Upper lobe of left lung (tissue), 6 donors: ENCODE measurements around the gene PCK2. TPM values are rescaled to one million over a fixed set of nuclear protein-coding genes. Genes with fewer than 3 reads are reported as not detected.
"Not testable (repeated sequence)": the region's sequence is repeated elsewhere in the genome, so short reads cannot be mapped to it uniquely, and the experiment has no call there.

Experiments
- ATAC-seq, 2 donors: fragments of 200-7000 bp; cut with Tn5 transposase; one replicate each; pipeline ENCODE4 v1.9.1; 2022; ENCODE audit warnings: mild to moderate bottlenecking in 2 of 2, moderate library complexity in 2 of 2; ENCODE audit not compliant: low FRiP score in 2 of 2
- DNase-seq, 2 donors: peaks; one replicate each; pipeline ENCODE4 v3.0.0-alpha.2; 2019 to 2020
- H3K27ac ChIP-seq, 4 donors: fragments of 200-600 bp; sonication (generic); one replicate each; pipeline ENCODE4 v1.5.1; 2016 to 2019
- H3K27me3 ChIP-seq, 4 donors: fragments of 200-600 bp; sonication (generic); one replicate each; pipeline ENCODE4 v1.5.1; 2017 to 2019
- H3K36me3 ChIP-seq, 4 donors: fragments of 200-600 bp; sonication (generic); one replicate each; pipeline ENCODE4 v1.5.1; 2016 to 2019
- H3K4me1 ChIP-seq, 4 donors: fragments of 200-600 bp; sonication (generic); one replicate each; pipeline ENCODE4 v1.5.1; 2018 to 2019
- H3K4me3 ChIP-seq, 4 donors: fragments of 200-600 bp; sonication (generic); one replicate each; pipeline ENCODE4 v1.5.1; 2017 to 2019; ENCODE audit warnings: mild to moderate bottlenecking in 2 of 4, moderate library complexity in 1 of 4
- H3K9me3 ChIP-seq, 4 donors: fragments of 200-600 bp; sonication (generic); one replicate each; pipeline ENCODE4 v1.5.1; 2018 to 2019
- EP300 ChIP-seq, 4 donors: sonication (generic); formaldehyde crosslinking; IDR thresholded peaks; one replicate each; pipeline ENCODE4 v1.5.1; 2017; ENCODE audit warnings: antibody characterized with exemption in 4 of 4, control low read depth in 2 of 4
- POLR2A ChIP-seq, 4 donors: fragments of 450-650 bp; IDR thresholded peaks; one replicate each; pipeline ENCODE4 v1.5.1; 2016 to 2017; ENCODE audit warnings: antibody characterized with exemption in 4 of 4, mild to moderate bottlenecking in 2 of 4
- POLR2AphosphoS5 ChIP-seq, 2 donors: sonication (generic); formaldehyde crosslinking; IDR thresholded peaks; one replicate each; pipeline ENCODE4 v1.5.1; 2017; ENCODE audit warnings: antibody characterized with exemption in 2 of 2
- WGBS, 2 donors: methylation state at CpG; one replicate each; pipeline ENCODE4 v1.1.5; 2017 to 2018; 5-methylcytosine and 5-hydroxymethylcytosine counted together
- total RNA-seq, 6 donors: library from RNA; depleted of rRNA in 4 of 6; stranded (reverse); fragments of >200 nt in 4 of 6; gene quantifications; one replicate each; pipeline versions ENCODE4 v1.1.0 to v1.2.1, GENCODE V29; 2016 to 2021
- TF ChIP-seq, protein P1 (sequence below), 6 experiments: fragments of 450-650 bp in 4 of 6; fragments of 200-600 bp in 2 of 6; sonication (generic) in 2 of 6; IDR thresholded peaks; one replicate each; pipeline ENCODE4 v1.5.1; 2016 to 2019; ENCODE audit warnings: antibody characterized with exemption in 6 of 6
- donor health status: DM: no; HTN: no; CAD: no; lungs with moderate emphysema.
- donor health status: DM: no; HTN: yes; CAD: no; lungs with severe emphysema.

Gene PCK2
- total RNA-seq, result 10 to 100 TPM; 27.2 to 70.3 (median 34.9) TPM

DNA sequence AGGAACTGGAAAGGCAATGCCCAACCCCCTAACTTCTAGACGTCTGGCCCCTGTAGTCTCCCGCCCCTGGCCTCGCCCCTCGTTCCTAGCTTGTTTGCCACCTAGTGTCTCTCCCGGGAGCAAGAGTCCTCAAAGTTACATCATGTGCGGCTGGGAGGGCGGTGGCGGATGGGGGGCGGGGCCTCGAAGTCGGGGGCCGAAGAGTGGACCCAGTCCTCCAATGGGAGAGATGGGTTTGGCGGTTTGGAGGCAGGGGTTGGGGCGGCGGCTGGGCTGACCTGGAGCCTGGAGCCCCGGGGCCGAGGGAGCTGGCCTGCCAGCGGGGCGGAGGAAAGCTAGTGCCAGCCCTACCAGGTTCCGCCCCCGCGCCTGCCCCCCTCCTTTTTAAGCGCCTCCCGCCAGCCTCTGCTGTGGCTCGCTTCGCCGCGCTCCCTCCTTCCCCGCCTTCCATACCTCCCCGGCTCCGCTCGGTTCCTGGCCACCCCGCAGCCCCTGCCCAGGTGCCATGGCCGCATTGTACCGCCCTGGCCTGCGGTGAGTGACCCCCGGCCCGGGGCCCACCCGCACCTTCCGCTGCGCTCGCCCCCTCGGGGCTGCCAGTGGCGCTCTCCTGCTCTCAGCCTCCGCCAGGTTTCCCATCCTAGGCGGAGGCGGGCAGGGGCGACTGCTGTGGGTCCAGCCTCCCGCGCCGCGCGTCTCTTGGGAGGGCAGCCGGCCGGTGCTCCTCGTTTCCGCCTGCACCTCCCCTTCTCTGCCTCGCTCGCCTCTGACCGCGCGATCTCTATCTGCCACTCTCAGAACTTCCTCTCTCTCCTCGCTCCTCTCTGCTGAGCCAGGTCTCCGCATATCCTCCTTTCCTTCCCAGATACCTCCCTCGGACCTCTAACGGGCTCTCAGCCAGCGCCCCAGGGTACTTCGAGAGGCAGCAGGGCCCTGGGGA lies at the start of gene PCK2:
TSS of gene PCK2 (plus strand) at position 411 of the 940 bp plus-strand sequence. CDS start at position 506, 95 bp downstream.
- no peaks in the 10 kb centered on the region for H3K9me3 ChIP-seq
- 0 to 2% methylated on average over 30 to 68 of the region's 68 CpGs for WGBS, 2 donors
- peaks cover 0 to 16% (median 13%) of the 10 kb centered on the region in 4 donors for H3K36me3 ChIP-seq
- H3K4me3 ChIP-seq, result peak within 1 kb of the TSS; percentile 75 to 88 (median 82)
- DNase-seq (peak; percentile 97 to 99), ATAC-seq (peak; percentile 95 to 97)
- H3K27me3 ChIP-seq, result no peaks in the 10 kb centered on the region
- TF ChIP-seq POLR2AphosphoS5 (IDR thresholded peaks at IDR 0.05) (peak; percentile 45 to 63), POLR2A (IDR thresholded peaks at IDR 0.05) (peak in 3 of 4 donors; percentile 50 to 88 (median 69)), EP300 (IDR thresholded peaks at IDR 0.05) (no peak)
- TF ChIP-seq, protein P1, sequence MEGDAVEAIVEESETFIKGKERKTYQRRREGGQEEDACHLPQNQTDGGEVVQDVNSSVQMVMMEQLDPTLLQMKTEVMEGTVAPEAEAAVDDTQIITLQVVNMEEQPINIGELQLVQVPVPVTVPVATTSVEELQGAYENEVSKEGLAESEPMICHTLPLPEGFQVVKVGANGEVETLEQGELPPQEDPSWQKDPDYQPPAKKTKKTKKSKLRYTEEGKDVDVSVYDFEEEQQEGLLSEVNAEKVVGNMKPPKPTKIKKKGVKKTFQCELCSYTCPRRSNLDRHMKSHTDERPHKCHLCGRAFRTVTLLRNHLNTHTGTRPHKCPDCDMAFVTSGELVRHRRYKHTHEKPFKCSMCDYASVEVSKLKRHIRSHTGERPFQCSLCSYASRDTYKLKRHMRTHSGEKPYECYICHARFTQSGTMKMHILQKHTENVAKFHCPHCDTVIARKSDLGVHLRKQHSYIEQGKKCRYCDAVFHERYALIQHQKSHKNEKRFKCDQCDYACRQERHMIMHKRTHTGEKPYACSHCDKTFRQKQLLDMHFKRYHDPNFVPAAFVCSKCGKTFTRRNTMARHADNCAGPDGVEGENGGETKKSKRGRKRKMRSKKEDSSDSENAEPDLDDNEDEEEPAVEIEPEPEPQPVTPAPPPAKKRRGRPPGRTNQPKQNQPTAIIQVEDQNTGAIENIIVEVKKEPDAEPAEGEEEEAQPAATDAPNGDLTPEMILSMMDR (IDR thresholded peaks at IDR 0.05), result peak in 2 of 6 experiments; percentile 42 to 58
- H3K27ac ChIP-seq, result peak within 1 kb of the TSS; percentile 95 to 98 (median 98)
- peaks cover 8 to 43% (median 27%) of the 10 kb centered on the region in 4 donors for H3K4me1 ChIP-seq

DNA sequence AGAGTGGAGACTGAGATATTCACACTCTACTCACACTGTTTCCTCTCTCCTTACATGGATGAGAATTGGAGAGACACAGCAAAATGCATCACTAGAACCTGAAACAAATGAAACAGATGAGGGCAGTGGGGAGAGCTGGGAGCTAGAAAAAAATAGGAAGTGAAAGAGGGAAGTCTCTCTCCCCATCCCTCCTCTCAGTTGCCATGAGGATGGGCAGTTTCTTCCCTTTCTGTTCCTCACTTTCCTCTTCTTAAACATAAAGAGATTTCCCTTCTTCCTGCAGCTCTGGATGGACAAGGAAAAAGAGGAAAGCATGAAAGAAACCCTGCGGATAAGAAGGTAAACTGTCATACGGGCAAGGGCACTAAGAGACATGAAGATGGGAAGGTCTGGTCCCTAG lies 45.1 kb upstream of the PCK2 start:
- H3K36me3 ChIP-seq, H3K27me3 ChIP-seq, H3K27ac ChIP-seq, H3K4me3 ChIP-seq, H3K9me3 ChIP-seq, ATAC-seq, DNase-seq: not testable (repeated sequence)
- H3K4me1 ChIP-seq, result peaks cover 14 to 20% (median 17%) of the 10 kb centered on the region in 4 donors
- 48 to 78% methylated on average over 2 of the region's 2 CpGs for WGBS, 2 donors

DNA sequence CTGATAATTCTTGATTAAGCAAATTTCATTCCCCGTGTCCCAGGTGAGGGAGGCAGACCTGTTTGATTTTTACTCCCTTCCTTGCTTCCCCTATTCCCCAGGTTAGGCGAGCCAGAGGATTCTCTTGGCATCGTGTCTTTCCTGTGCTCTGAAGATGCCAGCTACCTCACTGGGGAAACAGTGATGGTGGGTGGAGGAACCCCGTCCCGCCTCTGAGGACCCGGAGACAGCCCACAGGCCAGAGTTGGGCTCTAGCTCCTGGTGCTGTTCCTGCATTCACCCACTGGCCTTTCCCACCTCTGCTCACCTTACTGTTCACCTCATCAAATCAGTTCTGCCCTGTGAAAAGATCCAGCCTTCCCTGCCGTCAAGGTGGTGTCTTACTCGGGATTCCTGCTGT lies 43.4 kb upstream of the PCK2 start:
- not testable (repeated sequence) for H3K9me3 ChIP-seq, H3K4me3 ChIP-seq, H3K27me3 ChIP-seq, H3K27ac ChIP-seq, ATAC-seq, H3K36me3 ChIP-seq
- 78 to 88% methylated on average over 8 of the region's 8 CpGs for WGBS, 2 donors
- H3K4me1 ChIP-seq, result peaks cover 14 to 20% (median 17%) of the 10 kb centered on the region in 4 donors
- peak in 1 of 2 donors; percentile 10 for DNase-seq

DNA sequence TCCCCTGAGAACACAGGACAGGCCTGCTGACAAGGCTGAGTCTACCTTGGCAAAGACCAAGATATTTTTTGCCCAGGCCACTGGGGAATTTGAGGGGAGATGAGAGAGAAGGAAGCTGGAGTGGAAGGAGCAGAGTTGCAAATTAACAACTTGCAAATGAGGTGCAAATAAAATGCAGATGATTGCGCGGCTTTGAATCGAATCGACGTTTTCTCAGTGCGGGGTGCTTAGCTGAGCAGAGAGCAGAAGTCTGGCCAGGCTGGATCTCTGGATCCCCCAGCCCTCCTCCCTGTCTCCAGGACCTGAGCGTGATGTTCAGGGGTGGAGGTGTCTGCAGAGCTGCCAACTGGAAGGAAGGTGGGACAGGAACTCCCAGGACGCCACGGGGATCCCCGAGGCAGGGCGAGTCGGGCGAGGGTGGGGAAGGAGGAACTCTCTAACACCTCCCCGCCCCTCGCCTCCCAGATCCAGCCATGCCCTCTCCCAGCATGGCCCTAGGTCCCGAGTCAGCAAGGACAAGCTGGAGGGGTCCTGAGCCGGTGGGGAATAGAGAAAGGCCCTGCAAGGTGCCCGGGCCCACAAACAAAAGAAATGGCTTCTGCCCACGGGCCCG lies 42.8 kb upstream of the PCK2 start:
- H3K27ac ChIP-seq, result peak overlapping the region in 2 of 4 donors; percentile 72 to 77
- peaks cover 14 to 20% (median 17%) of the 10 kb centered on the region in 4 donors for H3K4me1 ChIP-seq
- peak in 1 of 2 donors; percentile 42 for DNase-seq
- WGBS, 2 donors, result 35 to 40% methylated on average over 12 to 18 of the region's 20 CpGs
- peak in 1 of 2 donors; percentile 25 for ATAC-seq
- no peaks in the 10 kb centered on the region for H3K36me3 ChIP-seq
- H3K27me3 ChIP-seq, result peaks cover 0 to 1% (median 0%) of the 10 kb centered on the region in 4 donors
- H3K4me3 ChIP-seq, result peak overlapping the region; percentile 62 to 93 (median 71)
- no peaks in the 10 kb centered on the region for H3K9me3 ChIP-seq
- no peak for TF ChIP-seq POLR2AphosphoS5 (IDR thresholded peaks at IDR 0.05)
- TF ChIP-seq POLR2A (IDR thresholded peaks at IDR 0.05), result no peak
- TF ChIP-seq, protein P1 (IDR thresholded peaks at IDR 0.05), result no peak
- TF ChIP-seq EP300 (IDR thresholded peaks at IDR 0.05), result no peak

DNA sequence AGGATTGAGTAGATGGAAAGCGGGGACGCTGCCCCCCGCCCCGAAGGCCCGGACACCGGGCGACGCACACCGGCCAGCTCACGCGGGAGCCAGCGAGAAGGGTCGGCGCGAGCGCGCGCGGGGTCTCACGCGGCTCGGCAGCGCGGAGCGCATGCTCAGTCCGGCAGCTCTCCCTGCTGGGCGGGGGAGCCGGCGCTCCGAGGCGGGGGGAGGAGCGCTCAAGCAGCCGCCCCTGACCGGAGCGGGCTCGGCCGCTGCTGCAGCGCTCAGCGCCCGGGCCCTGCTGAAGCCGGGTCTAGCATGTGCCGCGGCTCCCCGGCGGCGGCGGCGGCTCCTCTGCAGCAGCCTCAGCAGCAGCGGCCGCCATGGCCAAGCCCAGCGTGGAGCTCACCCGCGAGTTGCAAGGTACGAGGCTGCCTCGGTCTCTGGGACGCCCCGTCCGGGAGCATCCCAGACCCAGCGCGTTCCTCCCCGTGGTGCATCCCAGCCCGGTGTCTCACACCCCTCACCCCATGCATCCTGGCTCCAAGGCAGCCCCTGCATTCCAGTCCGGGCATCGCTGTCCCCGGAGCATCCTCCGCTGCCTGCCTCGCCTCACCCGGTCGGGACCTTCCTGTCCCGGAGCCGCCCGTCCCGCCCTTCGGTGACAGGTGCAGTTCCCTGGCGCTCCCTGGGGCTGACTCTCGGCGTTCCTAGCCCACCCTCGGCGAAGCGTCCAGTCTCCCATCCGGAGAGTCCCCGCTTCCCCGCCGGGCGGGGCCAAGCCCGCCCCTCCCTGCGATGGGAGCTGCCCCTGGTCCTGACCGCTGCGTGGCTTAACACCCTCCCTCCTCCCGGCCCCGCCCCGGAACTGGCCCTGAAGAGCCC lies 42.1 kb upstream of the PCK2 start, which contains the start of gene CARMIL3:
TSS of gene CARMIL3 (plus strand) at position 221 of the 867 bp plus-strand sequence. CDS start at position 366, 145 bp downstream.
- H3K36me3 ChIP-seq, result no peaks in the 10 kb centered on the region
- H3K27me3 ChIP-seq, result peaks cover 0 to 1% (median 0%) of the 10 kb centered on the region in 4 donors
- DNase-seq (peak; percentile 82 to 94), ATAC-seq (peak; percentile 84 to 94)
- peak within 1 kb of the TSS in 2 of 4 donors; percentile 72 to 77 for H3K27ac ChIP-seq
- no peaks in the 10 kb centered on the region for H3K9me3 ChIP-seq
- H3K4me1 ChIP-seq, result peaks cover 14 to 20% (median 17%) of the 10 kb centered on the region in 4 donors
- peak within 1 kb of the TSS; percentile 62 to 93 (median 71) for H3K4me3 ChIP-seq
- 1 to 2% methylated on average over 31 to 40 of the region's 92 CpGs for WGBS, 2 donors
- TF ChIP-seq POLR2A (IDR thresholded peaks at IDR 0.05), result peak in 1 of 4 donors; percentile 52
- no peak for TF ChIP-seq EP300 (IDR thresholded peaks at IDR 0.05)
- TF ChIP-seq POLR2AphosphoS5 (IDR thresholded peaks at IDR 0.05), result no peak
- TF ChIP-seq, protein P1 (IDR thresholded peaks at IDR 0.05), result no peak
